ENCODE results near the gene CCDC154. TPM values are rescaled to one million over a fixed set of nuclear protein-coding genes. Genes with fewer than 3 reads are reported as not detected.
"Not testable (repeated sequence)": the region's sequence is repeated elsewhere in the genome, so short reads cannot be mapped to it uniquely, and the experiment has no call there.

Gene CCDC154
- total RNA-seq, 1 experiment from 2014 or later, result not detected

- H3K4me3 ChIP-seq (ENCODE audit: low read length), result no peak overlapping the region
- no peak overlapping the region for H3K27ac ChIP-seq (ENCODE audit: low read length)
- H3K4me1 ChIP-seq (ENCODE audit: low read length), result no peaks in the 10 kb centered on the region
- H3K36me3 ChIP-seq (ENCODE audit: insufficient read depth, low read length), result no peaks in the 10 kb centered on the region
- DNase-seq, result no peak
- H3K9me2 ChIP-seq (replicated peaks; ENCODE audit: insufficient read depth, low read length), result no peaks in the 10 kb centered on the region
- H4K20me1 ChIP-seq (ENCODE audit: insufficient read depth, low read depth, low read length), result no peaks in the 10 kb centered on the region
- H2AFZ ChIP-seq (ENCODE audit: low read length), result no peak overlapping the region
- no peaks in the 10 kb centered on the region for H3K79me2 ChIP-seq (ENCODE audit: low read length)
- H3K4me2 ChIP-seq (ENCODE audit: low read depth, low read length, poor library complexity, severe bottlenecking), result no peak overlapping the region
- no peaks in the 10 kb centered on the region for H3K27me3 ChIP-seq (ENCODE audit: low read length)
- H3K9ac ChIP-seq (ENCODE audit: low read length), result no peak overlapping the region
- no peaks in the 10 kb centered on the region for H3K9me3 ChIP-seq (ENCODE audit: low read length)
These were observed 2.1 kb upstream of the CCDC154 start for GRCh38 chr16:1446296-1447080.

GRCh38 chr16:1445518-1446203, 1.3 kb upstream of the CCDC154 start:
- no peaks in the 10 kb centered on the region for H3K27me3 ChIP-seq (ENCODE audit: low read length)
- no peaks in the 10 kb centered on the region for H3K79me2 ChIP-seq (ENCODE audit: low read length)
- H3K9ac ChIP-seq (ENCODE audit: low read length), result no peak overlapping the region
- H3K4me3 ChIP-seq (ENCODE audit: low read length), result no peak overlapping the region
- no peaks in the 10 kb centered on the region for H3K36me3 ChIP-seq (ENCODE audit: insufficient read depth, low read length)
- H3K4me2 ChIP-seq (ENCODE audit: low read depth, low read length, poor library complexity, severe bottlenecking), result no peak overlapping the region
- no peaks in the 10 kb centered on the region for H4K20me1 ChIP-seq (ENCODE audit: insufficient read depth, low read depth, low read length)
- no peak for DNase-seq
- H3K9me2 ChIP-seq (replicated peaks; ENCODE audit: insufficient read depth, low read length), result no peaks in the 10 kb centered on the region
- no peak overlapping the region for H2AFZ ChIP-seq (ENCODE audit: low read length)
- no peaks in the 10 kb centered on the region for H3K4me1 ChIP-seq (ENCODE audit: low read length)
- no peaks in the 10 kb centered on the region for H3K9me3 ChIP-seq (ENCODE audit: low read length)
- no peak overlapping the region for H3K27ac ChIP-seq (ENCODE audit: low read length)

- H3K9me3 ChIP-seq (ENCODE audit: low read length), result no peaks in the 10 kb centered on the region
- no peaks in the 10 kb centered on the region for H3K79me2 ChIP-seq (ENCODE audit: low read length)
- no peaks in the 10 kb centered on the region for H3K9me2 ChIP-seq (replicated peaks; ENCODE audit: insufficient read depth, low read length)
- H3K27me3 ChIP-seq (ENCODE audit: low read length), result no peaks in the 10 kb centered on the region
- no peak overlapping the region for H3K4me2 ChIP-seq (ENCODE audit: low read depth, low read length, poor library complexity, severe bottlenecking)
- no peak overlapping the region for H2AFZ ChIP-seq (ENCODE audit: low read length)
- no peaks in the 10 kb centered on the region for H4K20me1 ChIP-seq (ENCODE audit: insufficient read depth, low read depth, low read length)
- H3K9ac ChIP-seq (ENCODE audit: low read length), result no peak overlapping the region
- DNase-seq, result no peak
- no peak overlapping the region for H3K4me3 ChIP-seq (ENCODE audit: low read length)
- no peak overlapping the region for H3K27ac ChIP-seq (ENCODE audit: low read length)
- H3K4me1 ChIP-seq (ENCODE audit: low read length), result no peaks in the 10 kb centered on the region
- H3K36me3 ChIP-seq (ENCODE audit: insufficient read depth, low read length), result no peaks in the 10 kb centered on the region
These were observed 568 bp upstream of the CCDC154 start for GRCh38 chr16:1444730-1445517.

GRCh38 chr16:1443403-1443973, 868 bp downstream of the CCDC154 start:
- Histone ChIP-seq H3K4me1 (ENCODE audit: low read length) (no peaks in the 10 kb centered on the region), H4K20me1 (ENCODE audit: insufficient read depth, low read depth, low read length) (no peaks in the 10 kb centered on the region), H3K79me2 (ENCODE audit: low read length) (no peaks in the 10 kb centered on the region), H3K27ac (ENCODE audit: low read length) (no peak overlapping the region), H3K27me3 (ENCODE audit: low read length) (no peaks in the 10 kb centered on the region), H3K4me3 (ENCODE audit: low read length) (no peak overlapping the region), H3K9me2 (replicated peaks; ENCODE audit: insufficient read depth, low read length) (no peaks in the 10 kb centered on the region), H2AFZ (ENCODE audit: low read length) (no peak overlapping the region), H3K9me3 (ENCODE audit: low read length) (no peaks in the 10 kb centered on the region), H3K36me3 (ENCODE audit: insufficient read depth, low read length) (no peaks in the 10 kb centered on the region), H3K4me2 (ENCODE audit: low read depth, low read length, poor library complexity, severe bottlenecking) (no peak overlapping the region), H3K9ac (ENCODE audit: low read length) (no peak overlapping the region)
- no peak for DNase-seq

- Histone ChIP-seq H3K9me3 (ENCODE audit: low read length) (no peaks in the 10 kb centered on the region), H3K4me2 (ENCODE audit: low read depth, low read length, poor library complexity, severe bottlenecking) (no peak overlapping the region), H2AFZ (ENCODE audit: low read length) (no peak overlapping the region), H3K36me3 (ENCODE audit: insufficient read depth, low read length) (no peaks in the 10 kb centered on the region), H4K20me1 (ENCODE audit: insufficient read depth, low read depth, low read length) (no peaks in the 10 kb centered on the region), H3K4me3 (ENCODE audit: low read length) (no peak overlapping the region), H3K27me3 (ENCODE audit: low read length) (no peaks in the 10 kb centered on the region), H3K79me2 (ENCODE audit: low read length) (no peaks in the 10 kb centered on the region), H3K9me2 (replicated peaks; ENCODE audit: insufficient read depth, low read length) (no peaks in the 10 kb centered on the region), H3K4me1 (ENCODE audit: low read length) (no peaks in the 10 kb centered on the region), H3K9ac (ENCODE audit: low read length) (no peak overlapping the region), H3K27ac (ENCODE audit: low read length) (no peak overlapping the region)
- no peak for DNase-seq
These were observed 1.7 kb downstream of the CCDC154 start for GRCh38 chr16:1442697-1443096.

DNA sequence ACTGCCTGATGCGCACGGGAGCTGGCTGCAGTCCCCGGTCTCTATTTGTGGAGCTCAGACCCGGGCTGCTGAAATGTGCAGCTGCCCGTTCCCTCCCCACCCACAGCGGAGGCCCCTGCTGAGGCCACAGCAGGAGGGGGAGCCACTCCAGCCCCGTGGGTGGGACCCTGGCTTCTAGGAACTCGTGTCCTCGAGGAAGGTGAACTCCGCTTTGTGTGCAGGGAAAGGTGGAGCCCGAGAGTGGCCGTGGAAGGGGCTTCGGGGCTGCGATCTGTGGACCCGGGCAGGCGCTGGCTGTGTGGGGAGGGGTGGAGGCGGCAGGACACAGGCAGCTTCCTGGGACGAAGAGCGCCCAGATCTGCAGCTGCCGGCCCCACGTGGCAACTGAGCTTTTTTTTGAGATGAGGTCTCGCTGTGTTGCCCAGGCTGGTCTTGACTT, 2.9 kb downstream of the CCDC154 start:
- Histone ChIP-seq H3K9ac (ENCODE audit: low read length) (no peak overlapping the region), H3K36me3 (ENCODE audit: insufficient read depth, low read length) (no peaks in the 10 kb centered on the region), H3K4me3 (ENCODE audit: low read length) (no peak overlapping the region), H3K4me2 (ENCODE audit: low read depth, low read length, poor library complexity, severe bottlenecking) (no peak overlapping the region), H3K79me2 (ENCODE audit: low read length) (no peaks in the 10 kb centered on the region), H3K27ac (ENCODE audit: low read length) (no peak overlapping the region), H4K20me1 (ENCODE audit: insufficient read depth, low read depth, low read length) (no peaks in the 10 kb centered on the region), H2AFZ (ENCODE audit: low read length) (no peak overlapping the region), H3K9me3 (ENCODE audit: low read length) (no peaks in the 10 kb centered on the region), H3K9me2 (replicated peaks; ENCODE audit: insufficient read depth, low read length) (no peaks in the 10 kb centered on the region), H3K4me1 (ENCODE audit: low read length) (no peaks in the 10 kb centered on the region), H3K27me3 (ENCODE audit: low read length) (no peaks in the 10 kb centered on the region)
- no peak for DNase-seq

- not testable (repeated sequence) for H3K4me1 ChIP-seq (ENCODE audit: low read length); H4K20me1 ChIP-seq (ENCODE audit: insufficient read depth, low read depth, low read length); H3K9me3 ChIP-seq (ENCODE audit: low read length); H3K9ac ChIP-seq (ENCODE audit: low read length); H3K4me2 ChIP-seq (ENCODE audit: low read depth, low read length, poor library complexity, severe bottlenecking); H3K36me3 ChIP-seq (ENCODE audit: insufficient read depth, low read length); H3K27me3 ChIP-seq (ENCODE audit: low read length); H2AFZ ChIP-seq (ENCODE audit: low read length); H3K79me2 ChIP-seq (ENCODE audit: low read length); H3K4me3 ChIP-seq (ENCODE audit: low read length); DNase-seq; H3K9me2 ChIP-seq (replicated peaks; ENCODE audit: insufficient read depth, low read length); H3K27ac ChIP-seq (ENCODE audit: low read length)
These were observed 4.7 kb downstream of the CCDC154 start for GRCh38 chr16:1439699-1440074.

All from Karpas-422 (cell line).